ENCODE measurements around the gene SYNE3.
A peak's percentile ranks its signal among the peaks of the same experiment; 100 is the strongest.

The SYNE3 gene

DNA sequence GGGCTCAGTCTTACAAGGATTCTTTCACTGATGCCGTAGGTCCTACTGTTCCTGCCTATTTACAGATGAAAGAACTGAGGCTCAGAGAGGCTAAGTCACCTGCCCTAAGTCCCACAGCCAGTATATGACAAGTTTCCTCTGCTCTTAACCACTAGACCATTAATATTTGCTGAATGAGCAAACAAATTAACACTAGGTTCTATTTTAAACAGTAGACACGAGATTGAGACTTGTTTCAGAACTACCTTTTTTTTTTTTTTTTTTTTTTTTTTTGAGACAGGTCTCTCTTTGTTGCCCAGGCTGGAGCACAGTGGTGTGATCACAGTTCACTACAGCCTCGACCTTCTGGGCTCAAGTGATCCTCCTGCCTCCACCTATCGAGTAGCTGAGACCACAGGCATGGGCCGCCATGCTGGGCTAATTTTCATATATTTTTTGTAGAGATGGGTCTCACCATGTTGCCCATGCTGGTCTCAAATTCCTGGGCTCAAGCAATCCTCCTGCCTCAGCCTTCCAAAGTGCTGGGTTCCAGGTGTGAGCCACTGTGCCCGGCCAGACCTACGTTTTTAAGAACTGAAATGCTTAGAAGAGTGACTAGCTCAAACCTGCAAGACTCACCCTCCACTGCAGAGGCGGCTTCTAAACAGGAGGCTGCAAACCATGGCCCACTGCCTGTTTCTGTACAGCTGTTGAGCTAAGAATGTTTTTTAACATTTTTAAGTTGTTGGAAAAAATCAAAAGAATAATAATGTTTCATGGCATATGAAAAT is 12.9 kb downstream of the SYNE3 start:
- peak overlapping the region; percentile 90 for H3K27ac Mint-ChIP-seq (ENCODE audit: low read depth)
- no peaks in the 10 kb centered on the region for H3K9me3 Mint-ChIP-seq
- H3K4me3 Mint-ChIP-seq, result no peak overlapping the region
- no peak for ATAC-seq (replicated peaks; ENCODE audit: extremely low read depth, poor library complexity, severe bottlenecking)
- DNase-seq (ENCODE audit: low spot score in 2 of 2), result no peak
- no peaks in the 10 kb centered on the region for H3K27me3 Mint-ChIP-seq
- peaks cover 67% of the 10 kb centered on the region for H3K4me1 Mint-ChIP-seq
- peaks cover 13% of the 10 kb centered on the region for H3K36me3 Mint-ChIP-seq (ENCODE audit: insufficient read depth)

DNA sequence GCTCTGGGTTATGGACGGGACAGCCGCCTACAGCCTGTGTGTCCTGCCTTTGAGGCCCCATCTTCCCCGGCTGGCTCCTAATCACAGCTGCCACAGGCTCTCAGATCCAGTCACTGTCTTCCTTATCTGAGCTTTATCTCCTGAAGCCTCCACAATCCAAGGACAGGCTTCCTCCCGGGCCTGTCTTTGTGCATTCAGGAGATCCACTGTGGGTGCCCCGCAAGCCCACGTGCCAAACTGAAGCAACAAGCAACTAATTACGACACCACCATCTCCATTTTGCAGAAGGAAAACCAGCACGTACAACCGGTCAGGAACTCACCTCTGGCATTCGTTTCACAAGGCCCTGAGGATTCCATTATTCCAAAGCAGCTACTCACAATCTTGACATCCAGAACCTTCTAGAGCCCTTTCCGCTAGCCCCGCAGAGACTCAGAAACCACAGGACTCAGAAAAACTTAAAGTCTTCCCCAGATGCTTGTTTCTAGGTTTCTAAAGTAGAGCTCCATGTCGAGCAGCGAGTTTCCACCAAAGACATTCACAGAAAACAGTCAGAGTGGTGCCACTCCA is 14.0 kb downstream of the SYNE3 start:
- Mint-ChIP-seq H3K9me3 (no peaks in the 10 kb centered on the region), H3K4me1 (peaks cover 56% of the 10 kb centered on the region), H3K36me3 (ENCODE audit: insufficient read depth) (peaks cover 13% of the 10 kb centered on the region), H3K27ac (ENCODE audit: low read depth) (no peak overlapping the region), H3K27me3 (no peaks in the 10 kb centered on the region), H3K4me3 (no peak overlapping the region)
- no peak for DNase-seq (ENCODE audit: low spot score in 2 of 2)
- ATAC-seq (replicated peaks; ENCODE audit: extremely low read depth, poor library complexity, severe bottlenecking), result no peak

DNA sequence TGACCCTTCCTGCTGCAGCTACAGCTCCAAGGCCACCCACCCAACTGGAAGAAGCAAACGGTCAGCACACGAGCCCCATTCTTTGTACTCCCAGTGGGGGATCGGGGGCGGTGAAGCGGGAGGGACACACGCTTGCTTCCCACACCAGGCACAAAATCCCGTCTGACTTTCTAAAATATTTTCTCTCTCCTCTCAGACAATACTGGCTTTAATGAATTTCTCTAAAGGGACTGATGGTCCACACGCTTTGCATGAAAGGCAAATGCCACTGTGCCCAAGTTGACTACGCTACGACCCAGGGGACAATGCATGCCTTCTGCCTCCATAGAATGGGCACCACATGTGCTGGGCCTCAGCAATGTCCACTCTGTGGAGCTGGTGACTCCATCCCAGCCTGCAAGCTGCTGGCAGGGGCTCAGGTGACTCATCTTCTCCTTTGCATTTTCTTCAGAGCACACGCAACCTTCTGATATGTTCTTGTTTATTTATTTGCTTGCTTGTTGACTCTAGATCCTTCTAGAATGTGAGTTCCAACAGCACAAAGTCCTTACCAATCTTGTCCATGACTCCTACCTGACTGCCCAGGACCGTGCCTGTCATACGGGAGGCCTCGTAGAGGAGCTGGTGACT is 15.6 kb downstream of the SYNE3 start:
- Mint-ChIP-seq H3K36me3 (ENCODE audit: insufficient read depth) (peaks cover 11% of the 10 kb centered on the region), H3K9me3 (no peaks in the 10 kb centered on the region), H3K27me3 (no peaks in the 10 kb centered on the region), H3K4me1 (peaks cover 62% of the 10 kb centered on the region), H3K4me3 (no peak overlapping the region), H3K27ac (ENCODE audit: low read depth) (peak overlapping the region; percentile 47)
- ATAC-seq (replicated peaks; ENCODE audit: extremely low read depth, poor library complexity, severe bottlenecking), result no peak
- no peak for DNase-seq (ENCODE audit: low spot score in 2 of 2)

DNA sequence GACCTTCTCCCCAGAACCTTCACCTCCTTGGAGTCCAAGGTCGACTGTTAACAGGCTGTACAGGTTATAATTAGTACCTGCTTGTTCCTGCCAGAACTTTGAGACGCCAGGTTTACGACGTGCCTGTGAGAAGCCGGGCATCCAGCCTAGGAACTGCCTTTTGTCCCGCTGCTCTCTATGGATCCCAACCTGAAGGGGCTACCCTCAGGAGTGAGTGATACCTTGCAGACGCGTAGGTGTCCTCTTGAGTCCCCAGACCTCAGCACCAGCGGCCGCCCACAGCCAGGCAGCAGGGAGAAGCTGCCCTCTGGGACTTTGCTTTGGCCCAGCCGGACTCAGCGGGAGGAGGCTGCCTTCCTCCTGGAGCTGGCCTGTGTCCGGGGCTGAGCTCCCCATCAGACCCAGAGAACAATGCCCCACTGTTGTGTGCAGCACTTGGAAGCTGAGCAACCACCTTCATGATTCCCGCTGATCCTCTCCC is 16.2 kb downstream of the SYNE3 start:
- Mint-ChIP-seq H3K36me3 (ENCODE audit: insufficient read depth) (peaks cover 11% of the 10 kb centered on the region), H3K4me1 (peaks cover 62% of the 10 kb centered on the region), H3K27me3 (no peaks in the 10 kb centered on the region), H3K4me3 (no peak overlapping the region), H3K27ac (ENCODE audit: low read depth) (no peak overlapping the region), H3K9me3 (no peaks in the 10 kb centered on the region)
- ATAC-seq (replicated peaks; ENCODE audit: extremely low read depth, poor library complexity, severe bottlenecking), result no peak
- DNase-seq (ENCODE audit: low spot score in 2 of 2), result no peak

DNA sequence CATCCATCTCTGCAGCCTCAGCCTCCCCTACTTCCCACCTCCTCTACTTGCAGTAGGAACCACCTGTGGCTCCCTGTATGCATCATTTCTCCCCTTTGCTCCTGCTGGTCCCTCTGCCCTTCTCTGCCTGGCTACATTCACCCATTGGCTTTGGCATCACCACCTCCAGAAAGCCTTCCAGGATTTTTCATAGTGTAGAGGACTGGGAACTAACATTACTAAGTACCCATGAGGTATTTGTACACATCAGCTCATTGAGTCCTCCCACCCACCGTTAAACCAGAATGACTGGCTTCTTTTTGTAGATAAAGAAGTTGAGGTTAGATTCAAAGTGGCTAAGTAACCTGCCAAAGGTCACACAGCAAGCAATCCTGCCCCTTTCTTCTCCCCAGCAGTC is 17.1 kb downstream of the SYNE3 start:
- Mint-ChIP-seq H3K9me3 (no peaks in the 10 kb centered on the region), H3K27me3 (no peaks in the 10 kb centered on the region), H3K27ac (ENCODE audit: low read depth) (no peak overlapping the region), H3K36me3 (ENCODE audit: insufficient read depth) (peaks cover 7% of the 10 kb centered on the region), H3K4me3 (no peak overlapping the region), H3K4me1 (peaks cover 60% of the 10 kb centered on the region)
- DNase-seq (ENCODE audit: low spot score in 2 of 2), result no peak
- no peak for ATAC-seq (replicated peaks; ENCODE audit: extremely low read depth, poor library complexity, severe bottlenecking)

DNA sequence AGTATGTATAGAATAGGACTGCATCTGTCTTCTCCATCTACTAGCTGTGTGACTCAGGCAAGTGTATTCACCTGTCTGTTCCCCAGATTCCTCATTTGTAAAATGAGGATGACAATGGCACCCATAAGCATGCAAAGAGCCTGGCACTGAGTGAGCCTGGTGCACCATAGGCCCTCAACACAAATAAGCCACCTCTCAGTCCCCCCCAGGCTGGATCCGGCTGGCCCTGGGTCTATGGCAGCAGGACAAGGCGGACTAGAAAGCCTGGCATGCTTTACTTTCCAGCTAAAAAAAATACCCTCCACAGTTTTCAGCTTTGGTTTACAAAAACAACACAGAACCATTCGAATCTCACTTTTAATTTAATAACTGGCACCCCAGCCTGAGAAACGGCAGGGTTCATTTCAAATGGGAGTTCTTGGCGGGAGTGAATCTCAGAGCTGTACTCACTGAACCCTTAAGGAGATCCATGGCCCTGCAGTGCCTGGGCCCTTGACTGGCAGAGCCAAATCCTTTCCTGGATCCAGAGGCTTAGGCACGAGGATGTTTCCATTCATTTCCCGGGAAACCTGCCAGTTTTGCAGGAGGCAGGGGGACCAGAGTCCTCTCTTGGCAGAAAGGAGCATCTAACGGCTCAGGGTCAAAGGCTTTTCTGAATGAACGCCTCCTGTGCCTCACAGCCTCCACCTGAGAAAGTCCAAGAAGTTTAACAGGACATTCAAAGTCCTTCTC is 17.7 kb downstream of the SYNE3 start:
- Mint-ChIP-seq H3K4me3 (no peak overlapping the region), H3K4me1 (peaks cover 60% of the 10 kb centered on the region), H3K27ac (ENCODE audit: low read depth) (no peak overlapping the region), H3K27me3 (no peaks in the 10 kb centered on the region), H3K36me3 (ENCODE audit: insufficient read depth) (peaks cover 7% of the 10 kb centered on the region), H3K9me3 (no peaks in the 10 kb centered on the region)
- ATAC-seq (replicated peaks; ENCODE audit: extremely low read depth, poor library complexity, severe bottlenecking), result no peak
- DNase-seq (ENCODE audit: low spot score in 2 of 2), result no peak

DNA sequence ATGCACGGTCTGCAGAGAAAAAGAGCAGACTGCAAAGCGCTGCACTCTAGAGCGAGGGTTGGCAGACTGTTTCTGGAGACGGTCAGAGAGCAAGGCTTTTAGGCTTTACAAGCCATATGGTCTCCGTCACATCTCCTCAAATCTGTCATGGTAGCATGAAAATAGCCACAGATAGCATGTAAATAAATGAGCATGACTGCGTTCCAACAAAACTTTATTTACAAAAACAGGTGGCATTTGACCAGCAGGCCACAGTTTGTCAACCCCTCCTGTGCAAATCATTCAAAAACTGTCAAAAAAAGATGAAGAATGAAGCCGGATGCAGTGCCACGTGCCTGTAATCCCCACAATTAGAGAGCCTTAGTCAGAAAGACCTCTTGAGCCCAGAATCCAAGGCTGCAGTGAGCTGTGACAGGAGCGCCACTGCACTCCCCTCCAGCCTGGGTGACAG is 18.9 kb downstream of the SYNE3 start:
- no peaks in the 10 kb centered on the region for H3K27me3 Mint-ChIP-seq
- no peaks in the 10 kb centered on the region for H3K9me3 Mint-ChIP-seq
- no peak for DNase-seq (ENCODE audit: low spot score in 2 of 2)
- H3K4me1 Mint-ChIP-seq, result peaks cover 52% of the 10 kb centered on the region
- H3K4me3 Mint-ChIP-seq, result no peak overlapping the region
- no peak for ATAC-seq (replicated peaks; ENCODE audit: extremely low read depth, poor library complexity, severe bottlenecking)
- H3K36me3 Mint-ChIP-seq (ENCODE audit: insufficient read depth), result peaks cover 7% of the 10 kb centered on the region
- no peak overlapping the region for H3K27ac Mint-ChIP-seq (ENCODE audit: low read depth)

DNA sequence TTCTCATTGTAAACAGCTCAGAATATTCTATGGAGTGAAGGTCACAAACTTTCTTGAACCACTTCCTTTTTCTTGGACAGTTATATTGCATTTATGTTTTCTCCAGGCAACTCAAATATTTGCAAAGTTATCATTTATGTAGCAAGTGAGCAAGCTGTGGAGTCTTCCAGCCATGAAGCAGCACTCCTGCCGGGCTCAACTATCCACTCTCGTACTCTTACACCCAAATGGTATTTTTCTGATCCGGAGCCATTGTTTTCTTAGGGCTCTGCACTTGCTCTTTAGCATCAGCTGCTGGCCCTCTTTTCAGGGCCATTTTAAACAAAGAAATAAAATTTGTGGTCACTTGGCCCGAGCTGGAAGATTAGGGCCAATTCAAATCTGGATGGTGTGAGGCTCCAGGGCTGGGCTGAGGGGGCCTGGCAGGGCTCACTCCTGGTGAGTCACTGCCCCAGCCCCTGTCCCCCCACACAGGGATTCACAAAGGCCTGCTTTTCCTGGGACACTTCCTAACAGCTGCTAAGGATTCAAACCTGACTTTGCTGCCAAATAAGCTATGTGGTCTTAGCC is 19.7 kb downstream of the SYNE3 start:
- peak overlapping the region; percentile 41 for H3K4me3 Mint-ChIP-seq
- ATAC-seq (replicated peaks; ENCODE audit: extremely low read depth, poor library complexity, severe bottlenecking) (no peak), DNase-seq (ENCODE audit: low spot score in 2 of 2) (no peak)
- peaks cover 7% of the 10 kb centered on the region for H3K36me3 Mint-ChIP-seq (ENCODE audit: insufficient read depth)
- H3K9me3 Mint-ChIP-seq, result no peaks in the 10 kb centered on the region
- H3K27me3 Mint-ChIP-seq, result no peaks in the 10 kb centered on the region
- peaks cover 52% of the 10 kb centered on the region for H3K4me1 Mint-ChIP-seq
- H3K27ac Mint-ChIP-seq (ENCODE audit: low read depth), result peak overlapping the region; percentile 96

DNA sequence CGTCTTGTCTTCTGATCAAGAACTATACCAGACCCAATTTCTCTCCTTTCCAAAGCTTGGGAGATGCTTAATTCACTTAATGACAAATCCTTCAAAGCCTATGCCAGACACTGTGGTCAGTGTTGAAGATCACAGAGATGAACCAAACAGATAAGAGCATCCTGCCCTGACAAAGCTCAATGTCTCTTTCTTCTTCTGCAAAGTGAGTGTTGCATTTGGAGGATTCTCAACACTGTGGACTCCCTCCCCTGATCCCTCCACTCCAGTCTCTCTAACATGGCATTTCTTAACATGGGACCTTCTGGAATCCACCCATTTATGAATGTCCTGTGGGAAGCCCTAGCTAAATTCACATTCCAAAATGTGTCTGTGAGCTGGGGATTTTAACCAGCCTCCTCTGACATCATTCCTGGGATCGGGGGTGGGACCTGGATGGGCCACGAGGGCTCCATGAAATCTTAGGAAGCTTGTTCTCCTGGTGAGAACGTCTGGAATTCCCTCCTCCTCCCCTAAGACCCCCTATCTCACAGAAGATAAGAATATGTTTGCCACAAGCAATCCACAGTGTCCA is 20.3 kb downstream of the SYNE3 start:
- Mint-ChIP-seq H3K36me3 (ENCODE audit: insufficient read depth) (peaks cover 7% of the 10 kb centered on the region), H3K4me3 (peak overlapping the region; percentile 41), H3K27ac (ENCODE audit: low read depth) (peak overlapping the region; percentile 96), H3K4me1 (peaks cover 50% of the 10 kb centered on the region), H3K27me3 (no peaks in the 10 kb centered on the region), H3K9me3 (no peaks in the 10 kb centered on the region)
- ATAC-seq (replicated peaks; ENCODE audit: extremely low read depth, poor library complexity, severe bottlenecking) (peak; percentile 83), DNase-seq (ENCODE audit: low spot score in 2 of 2) (no peak)

DNA sequence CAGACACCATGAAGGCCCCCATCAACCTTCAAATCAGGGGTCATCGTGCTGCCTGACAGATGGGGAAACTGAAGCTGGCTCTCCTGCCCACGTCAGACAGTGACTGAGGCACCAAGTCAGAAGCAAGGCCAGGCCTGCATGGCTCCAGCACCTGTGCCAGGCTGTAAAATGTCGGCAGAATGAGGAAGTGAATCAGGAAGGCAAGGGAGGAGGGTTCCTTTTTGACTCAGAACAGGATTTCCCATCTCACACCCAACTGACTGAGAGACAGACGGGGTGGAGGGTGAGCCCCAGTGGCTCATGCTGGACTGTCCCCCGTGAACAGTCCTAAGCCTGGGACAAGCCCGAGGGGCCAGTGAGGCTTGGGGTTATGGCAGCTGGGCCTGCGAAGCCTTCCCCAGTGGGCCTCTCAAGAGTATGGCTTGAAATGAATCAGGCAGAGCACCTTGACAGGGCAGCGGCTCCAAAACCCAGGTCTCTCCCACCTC is 20.9 kb downstream of the SYNE3 start:
- Mint-ChIP-seq H3K27ac (ENCODE audit: low read depth) (peak overlapping the region; percentile 96), H3K4me3 (peak overlapping the region; percentile 41), H3K9me3 (no peaks in the 10 kb centered on the region), H3K4me1 (peaks cover 50% of the 10 kb centered on the region), H3K36me3 (ENCODE audit: insufficient read depth) (peaks cover 3% of the 10 kb centered on the region), H3K27me3 (no peaks in the 10 kb centered on the region)
- peak; percentile 74 for ATAC-seq (replicated peaks; ENCODE audit: extremely low read depth, poor library complexity, severe bottlenecking)
- no peak for DNase-seq (ENCODE audit: low spot score in 2 of 2)

DNA sequence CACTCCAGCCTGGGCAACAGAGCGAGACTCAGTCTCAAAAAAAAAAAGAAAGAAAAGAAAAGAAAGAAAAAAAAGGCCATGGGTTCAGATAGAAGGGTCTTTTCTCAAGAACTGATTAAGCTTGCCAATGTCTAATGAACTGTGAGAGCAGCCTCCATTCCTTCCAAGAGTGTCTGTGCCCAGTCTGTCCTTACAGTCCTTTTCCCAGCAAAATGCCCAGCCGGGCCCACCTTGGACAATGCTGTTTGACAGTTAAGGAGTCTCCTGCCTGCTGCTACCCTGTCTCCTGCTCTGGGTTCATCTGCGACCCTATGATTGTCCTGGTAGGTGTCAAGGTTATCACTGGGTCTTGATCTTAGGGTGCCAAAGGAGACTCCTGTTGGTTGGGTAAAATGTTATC is 21.4 kb downstream of the SYNE3 start:
- Mint-ChIP-seq H3K36me3 (ENCODE audit: insufficient read depth) (peaks cover 3% of the 10 kb centered on the region), H3K9me3 (no peaks in the 10 kb centered on the region), H3K27me3 (no peaks in the 10 kb centered on the region), H3K4me1 (peaks cover 50% of the 10 kb centered on the region), H3K27ac (ENCODE audit: low read depth) (peak overlapping the region; percentile 96), H3K4me3 (peak overlapping the region; percentile 41)
- ATAC-seq (replicated peaks; ENCODE audit: extremely low read depth, poor library complexity, severe bottlenecking), result no peak
- no peak for DNase-seq (ENCODE audit: low spot score in 2 of 2)

DNA sequence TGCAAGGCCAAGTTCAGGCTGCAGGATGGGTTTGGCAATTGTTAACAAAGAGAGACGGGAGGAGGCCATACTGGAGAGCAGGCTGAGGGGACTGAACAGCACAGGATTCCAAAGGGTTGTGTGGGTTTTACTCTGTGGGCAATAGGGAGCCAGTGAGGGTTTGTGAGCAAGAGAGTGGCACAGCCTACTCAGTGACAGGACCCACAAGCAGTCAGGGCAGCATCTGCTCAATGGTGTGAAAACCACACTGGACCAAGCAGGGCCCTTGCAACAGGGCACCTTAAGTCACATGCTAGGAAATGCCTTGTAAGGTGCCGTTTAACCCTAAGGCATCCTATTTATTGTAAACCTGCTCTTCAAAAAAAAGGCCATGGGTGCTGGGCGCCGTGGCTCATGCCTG is 22.0 kb downstream of the SYNE3 start:
- Mint-ChIP-seq H3K27ac (ENCODE audit: low read depth) (peak overlapping the region; percentile 96), H3K36me3 (ENCODE audit: insufficient read depth) (peaks cover 3% of the 10 kb centered on the region), H3K27me3 (no peaks in the 10 kb centered on the region), H3K4me3 (no peak overlapping the region), H3K4me1 (peaks cover 48% of the 10 kb centered on the region), H3K9me3 (no peaks in the 10 kb centered on the region)
- ATAC-seq (replicated peaks; ENCODE audit: extremely low read depth, poor library complexity, severe bottlenecking) (no peak), DNase-seq (ENCODE audit: low spot score in 2 of 2) (no peak)

Data from central memory CD8-positive, alpha-beta T cell (primary cell).